Activated CD4-positive, alpha-beta T cell treated with anti-CD3 and anti-CD28 coated beads, Interleukin-2, amount 50 U/mL, for 16 hours (primary cell): ENCODE measurements around the gene CCNL1.
"Not testable (repeated sequence)": the region's sequence is repeated elsewhere in the genome, so short reads cannot be mapped to it uniquely, and the experiment has no call there.

Experiments used
- DNase-seq: peaks from one replicate; pipeline ENCODE4 v3.0.0-alpha.2; 2020

Gene CCNL1

DNA sequence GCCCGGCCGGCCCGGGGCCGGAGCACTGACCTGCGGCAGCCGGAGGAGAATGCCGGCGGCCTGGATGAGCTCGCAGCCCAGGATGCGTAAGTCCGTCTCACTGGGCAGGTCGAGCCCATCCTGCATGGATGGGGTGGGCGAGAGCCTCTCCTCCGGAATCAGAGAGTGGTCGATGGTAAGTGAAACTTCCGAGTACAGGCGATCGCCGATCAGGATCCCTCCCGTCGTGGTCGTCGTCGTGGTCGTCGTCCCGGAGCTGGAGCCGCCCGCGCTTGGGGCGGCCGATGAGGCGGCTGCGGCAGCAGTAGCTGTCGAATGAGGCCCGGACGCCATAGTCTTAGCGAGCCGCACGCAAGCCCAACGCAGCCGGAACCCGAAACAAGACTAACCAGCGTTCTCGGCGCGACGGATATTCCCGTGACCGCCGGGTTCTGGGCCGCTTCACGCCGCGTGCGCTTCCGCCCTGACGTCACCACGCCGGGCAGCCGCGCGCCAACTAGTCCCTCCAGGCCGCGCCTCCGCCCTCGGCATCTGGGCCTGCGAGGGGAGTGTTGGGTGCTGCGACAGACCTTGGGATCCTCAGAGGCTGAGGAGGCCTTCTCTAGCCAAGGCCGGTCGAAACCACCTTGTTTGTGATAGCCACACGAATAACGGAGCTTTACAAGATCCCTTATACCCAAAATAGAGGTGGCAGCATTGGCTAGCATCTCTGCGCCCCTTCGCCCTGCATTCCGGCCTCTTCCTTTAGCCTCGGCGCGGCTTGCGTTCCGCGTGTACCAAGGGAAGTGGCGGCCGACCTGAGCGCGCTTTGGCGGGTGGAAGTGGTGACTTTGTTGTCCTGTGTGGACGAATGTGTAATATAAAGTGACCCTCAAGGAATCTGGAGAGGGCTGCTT, at the start of gene CCNL1:
Gene CCNL1, minus strand, starts transcription at position 386 of the 896 bp plus-strand sequence. Its CDS starts 53 bp downstream, at position 333.
- peak; percentile 97 for DNase-seq

DNA sequence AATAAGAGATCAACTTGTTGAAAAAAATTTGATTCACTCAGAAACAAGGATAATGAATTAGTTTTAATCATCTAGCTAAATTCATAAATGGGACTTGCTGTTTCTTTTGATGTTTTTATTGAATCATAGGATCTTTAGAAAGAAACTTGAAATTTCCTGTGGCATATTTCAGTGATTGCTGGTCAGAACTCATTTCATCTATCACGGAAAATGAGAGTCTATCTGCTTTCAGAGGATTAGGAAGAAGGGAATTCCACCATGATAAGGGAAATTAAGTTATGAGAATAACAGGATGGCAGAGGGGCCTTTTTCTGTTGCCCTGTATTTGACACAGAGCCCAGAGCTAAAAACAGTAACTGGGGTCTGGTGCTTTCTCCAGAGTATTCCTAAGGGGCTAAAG, 44.9 kb upstream of the CCNL1 start:
- DNase-seq, result no peak

- no peak for DNase-seq
Measured at GRCh38 chr3:157204431-157204830, 44.5 kb upstream of the CCNL1 start.

GRCh38 chr3:157201648-157202278, 41.8 kb upstream of the CCNL1 start:
- peak; percentile 31 for DNase-seq

DNA sequence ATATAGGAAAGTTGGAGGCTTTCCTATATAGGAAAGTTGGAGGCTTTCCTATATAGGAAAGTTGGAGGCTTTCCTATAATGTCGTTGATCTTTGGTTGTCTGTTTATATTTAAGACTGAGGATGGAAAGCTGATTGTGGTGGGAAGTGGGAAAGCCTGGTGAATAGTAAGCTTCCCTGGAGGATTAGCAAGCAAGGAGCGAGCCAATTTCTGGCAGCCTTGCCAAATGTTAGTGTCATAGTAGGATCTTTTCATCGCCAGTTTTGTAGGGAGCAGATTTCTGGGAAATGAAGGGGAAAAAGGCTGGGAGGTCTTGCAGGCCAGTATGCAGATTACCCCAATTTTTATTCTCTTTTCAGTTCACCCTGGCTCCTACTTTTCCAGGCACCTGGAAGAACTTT, 39.9 kb upstream of the CCNL1 start:
- no peak for DNase-seq

DNA sequence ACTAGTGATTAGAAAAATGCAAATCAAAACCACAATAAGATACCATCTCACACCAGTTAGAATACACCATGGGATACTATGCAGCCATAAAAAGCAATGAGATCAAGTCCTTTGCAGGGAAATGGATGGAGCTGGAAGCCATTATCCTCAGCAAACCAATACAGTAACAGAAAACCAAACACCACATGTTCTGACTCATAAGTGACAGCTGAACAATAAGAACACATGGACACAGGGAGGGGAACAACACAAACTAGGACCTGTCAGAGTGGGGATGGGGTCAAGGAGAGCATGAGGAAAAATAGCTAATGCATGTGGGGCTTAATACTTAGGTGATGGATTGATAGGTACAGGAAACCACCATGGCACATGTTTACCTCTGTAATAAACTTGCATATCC, 36.0 kb upstream of the CCNL1 start:
- no peak for DNase-seq

GRCh38 chr3:157191149-157191548, 31.2 kb upstream of the CCNL1 start:
- DNase-seq, result not testable (repeated sequence)

- DNase-seq, result no peak
Measured at GRCh38 chr3:157190380-157190872, 30.5 kb upstream of the CCNL1 start.

DNA sequence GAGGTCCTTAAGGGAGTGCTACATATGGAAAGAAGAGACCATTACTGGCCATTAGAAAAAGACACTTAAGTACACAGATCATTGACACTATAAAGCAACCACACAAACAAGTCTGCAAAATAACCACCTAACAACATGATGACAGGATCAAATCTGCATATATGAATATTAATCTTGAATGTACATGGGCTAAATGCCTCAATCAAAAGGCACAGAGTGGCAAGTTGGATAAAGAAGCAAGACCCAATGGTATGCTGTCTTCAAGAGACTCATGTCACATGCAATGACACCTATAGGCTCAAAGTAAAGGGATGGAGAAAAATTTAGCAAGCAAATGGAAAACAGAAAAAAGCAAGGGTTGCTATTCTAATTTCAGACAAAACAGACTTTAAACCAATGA, 28.4 kb upstream of the CCNL1 start:
- DNase-seq, result no peak

DNA sequence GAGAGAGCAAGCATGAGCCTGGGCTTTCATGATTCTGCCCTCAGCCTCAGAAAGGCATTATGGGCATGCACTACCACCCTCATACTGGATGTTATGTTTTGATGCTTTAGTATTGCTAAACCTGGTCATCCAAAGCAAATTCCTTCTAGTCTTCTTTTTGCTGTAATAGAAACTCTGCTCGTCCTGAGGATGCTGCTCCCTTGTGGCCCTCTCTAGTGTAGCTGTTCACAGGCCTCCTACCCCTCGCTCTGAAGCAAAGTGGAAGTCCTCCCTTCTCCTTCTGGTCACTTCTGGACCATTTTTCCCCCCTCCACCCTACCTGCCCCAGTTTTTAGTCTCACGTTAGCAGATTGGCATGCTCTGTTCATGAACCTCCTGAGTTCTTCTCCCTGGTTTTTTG, 22.9 kb upstream of the CCNL1 start:
- no peak for DNase-seq

- no peak for DNase-seq
Measured at GRCh38 chr3:157180262-157180661, 20.3 kb upstream of the CCNL1 start.

DNA sequence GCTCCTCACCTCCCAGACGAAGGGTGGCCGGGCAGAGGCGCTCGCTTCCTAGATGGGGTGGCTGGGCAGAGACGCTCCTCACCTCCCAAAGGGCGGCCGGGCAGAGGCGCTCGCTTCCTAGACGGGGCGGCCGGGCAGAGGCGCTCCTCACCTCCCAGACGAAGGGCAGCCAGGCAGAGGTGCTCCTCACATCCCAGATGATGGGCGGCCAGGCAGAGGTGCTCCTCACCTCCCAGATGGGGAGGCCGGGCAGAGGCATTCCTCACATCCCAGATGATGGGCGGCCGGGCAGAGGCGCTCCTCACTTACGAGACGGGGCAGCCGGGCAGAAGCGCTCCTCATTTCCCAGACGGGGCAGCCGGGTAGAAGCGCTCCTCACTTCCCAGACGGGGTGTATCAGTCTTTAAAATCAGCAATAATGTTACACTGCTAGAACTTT, 19.4 kb upstream of the CCNL1 start:
- DNase-seq, result no peak

GRCh38 chr3:157178503-157179364, 18.8 kb upstream of the CCNL1 start:
- DNase-seq, result not testable (repeated sequence)

- not testable (repeated sequence) for DNase-seq
Measured at GRCh38 chr3:157177801-157178453, 18.0 kb upstream of the CCNL1 start.

DNA sequence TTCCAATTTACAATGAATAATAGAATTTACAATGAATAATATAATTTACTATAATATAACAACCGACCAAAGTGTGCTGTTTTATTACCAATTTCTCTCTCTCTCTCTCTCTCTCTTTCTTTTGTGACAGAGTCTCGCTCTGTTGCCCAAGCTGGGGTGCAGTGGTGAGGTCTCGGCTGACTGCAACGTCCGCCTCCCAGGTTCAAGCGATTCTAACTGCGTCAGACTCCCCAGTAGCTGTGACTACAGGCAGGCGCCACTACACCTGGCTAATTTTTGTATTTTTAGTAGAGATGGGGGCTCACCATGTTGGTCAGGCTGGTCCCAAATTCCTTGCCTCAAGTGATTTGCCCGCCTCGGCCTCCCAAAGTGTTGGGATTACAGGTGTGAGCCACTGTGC, 17.0 kb upstream of the CCNL1 start:
- no peak for DNase-seq

GRCh38 chr3:157175691-157176507, 16.0 kb upstream of the CCNL1 start:
- peak; percentile 18 for DNase-seq

- peak; percentile 99 for DNase-seq
Measured at GRCh38 chr3:157174649-157175498, 14.9 kb upstream of the CCNL1 start.

DNA sequence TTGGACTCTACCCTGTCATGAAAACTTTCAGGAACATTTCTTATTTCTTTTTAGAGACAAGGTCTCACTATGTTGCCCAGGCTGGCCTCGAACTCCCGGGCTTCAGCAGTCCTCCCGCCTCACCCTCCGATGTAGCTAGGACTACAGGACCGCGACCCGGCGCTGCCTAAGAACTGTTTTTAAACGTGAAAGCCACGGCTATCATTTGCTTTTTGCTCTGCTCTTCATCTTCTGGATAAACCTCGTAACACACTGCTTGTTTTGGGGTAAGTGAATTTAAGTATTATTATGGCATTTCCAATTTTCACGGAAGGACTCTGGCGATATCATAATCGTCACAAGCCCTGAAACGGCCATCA, 14.3 kb upstream of the CCNL1 start:
- peak; percentile 23 for DNase-seq

- DNase-seq, result not testable (repeated sequence)
Measured at GRCh38 chr3:157173343-157173742, 13.4 kb upstream of the CCNL1 start.

DNA sequence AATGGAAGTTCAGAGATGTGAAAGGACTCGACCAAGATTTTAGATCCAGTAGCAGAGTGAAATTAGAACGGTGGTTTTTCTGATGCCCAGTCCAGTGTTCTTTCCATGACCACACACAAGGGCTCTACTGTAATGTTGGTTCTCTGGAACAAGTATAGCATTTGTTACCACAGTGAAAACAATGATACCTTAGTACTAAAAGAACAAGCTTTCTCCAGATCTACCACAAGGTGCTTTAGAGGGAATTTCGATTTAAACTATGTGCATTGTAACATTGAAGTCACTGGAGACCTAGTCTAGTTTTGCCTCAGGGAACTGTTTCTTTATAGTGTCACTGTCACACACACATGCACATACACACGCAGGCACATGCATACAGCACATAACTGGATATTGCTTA, 12.8 kb upstream of the CCNL1 start:
- DNase-seq, result no peak

GRCh38 chr3:157170861-157171260, 10.9 kb upstream of the CCNL1 start:
- no peak for DNase-seq
